RWPE1 (cell line): Measurements from ENCODE around the gene PAIP1.

ENCODE experiments used
- CTCF ChIA-PET: fragments of 350-600 bp; sonication (Branson Sonifier 250); formaldehyde crosslinking; extraction: SDS; loops from one replicate; lab custom pipeline; 2021; lab: Yijun Ruan, JAX
- POLR2A ChIA-PET: fragments of 400-600 bp; formaldehyde crosslinking; extraction: SDS; loops from one replicate; lab custom pipeline; 2020; ENCODE audit warnings: antibody characterized with exemption; ENCODE audit not compliant: low non-redundant PET; lab: Yijun Ruan, JAX
- DNase-seq: peaks from one replicate; pipeline ENCODE4 v3.0.0; 2012; ENCODE audit warnings: low spot score
- H3K27ac ChIP-seq: fragments of 450-650 bp; 2 replicates; pipeline ENCODE4 v1.5.1; 2017
- CTCF ChIP-seq: fragments of 450-650 bp; conservative IDR thresholded peaks from 2 replicates; pipeline ENCODE4 v1.5.1; 2017; ENCODE audit warnings: low read depth, mild to moderate bottlenecking

PAIP1 gene

GRCh38 chr5:43556857-43557542 is at the start of gene PAIP1:
TSS of gene PAIP1 (minus strand) at chr5:43557077. CDS start at chr5:43556846, 231 bp downstream.
- ChIA-PET POLR2A (no interaction called here), CTCF (interaction anchor here (0.6 to 0.7 kb wide), 3 partner anchors 17 to 1951 kb away, joined by 3 read pairs; no protein-coding TSS in a partner anchor)
- peak; percentile 96 for TF ChIP-seq CTCF
- DNase-seq: peak; percentile 87
- H3K27ac ChIP-seq: peak within 1 kb of the TSS; percentile 92

- no peak overlapping the region for H3K27ac ChIP-seq
- no peak for TF ChIP-seq CTCF
- ChIA-PET POLR2A (no interaction called here), CTCF (interaction anchor here (0.7 kb wide), 1 partner anchor 1722 kb away, joined by 3 read pairs; no protein-coding TSS in a partner anchor)
- no peak for DNase-seq
These were observed 49.5 kb upstream of the PAIP1 start for GRCh38 chr5:43606351-43606750.

GRCh38 chr5:43604699-43605098 is 47.8 kb upstream of the PAIP1 start:
- TF ChIP-seq CTCF: no peak
- DNase-seq: no peak
- ChIA-PET CTCF (interaction anchor here (0.6 kb wide), 1 partner anchor 120 kb away, joined by 4 read pairs; no protein-coding TSS in a partner anchor), POLR2A (no interaction called here)
- H3K27ac ChIP-seq: no peak overlapping the region

GRCh38 chr5:43603344-43604217 is 46.7 kb upstream of the PAIP1 start:
- CTCF ChIA-PET: no interaction called here
- DNase-seq: peak; percentile 19
- H3K27ac ChIP-seq: peak overlapping the region; percentile 83
- TF ChIP-seq CTCF: no peak
- POLR2A ChIA-PET: no interaction called here

GRCh38 chr5:43602461-43603343 is 45.8 kb upstream of the PAIP1 start, which contains the start of gene NNT:
TSS of gene NNT (plus strand) at chr5:43603180. CDS start at chr5:43609196, 6,016 bp downstream.
- ChIA-PET CTCF (interaction anchor here (0.6 kb wide), 1 partner anchor 29 kb away, joined by 4 read pairs; no protein-coding TSS in a partner anchor), POLR2A (interaction anchor here (0.6 kb wide), 1 partner anchor 239 kb away, joined by 4 read pairs; no protein-coding TSS in a partner anchor)
- H3K27ac ChIP-seq: peak within 1 kb of the TSS; percentile 83
- peak; percentile 56 for DNase-seq
- no peak for TF ChIP-seq CTCF
